Fibroblast of gingiva (primary cell): ENCODE measurements around the gene NPC1L1.
"Not testable (repeated sequence)": the region's sequence is repeated elsewhere in the genome, so short reads cannot be mapped to it uniquely, and the experiment has no call there.

Source experiments
- DNase-seq: peaks from one replicate; pipeline ENCODE4 v3.0.0-alpha.2; 2011; ENCODE audit warnings: low read depth

Gene NPC1L1

DNA sequence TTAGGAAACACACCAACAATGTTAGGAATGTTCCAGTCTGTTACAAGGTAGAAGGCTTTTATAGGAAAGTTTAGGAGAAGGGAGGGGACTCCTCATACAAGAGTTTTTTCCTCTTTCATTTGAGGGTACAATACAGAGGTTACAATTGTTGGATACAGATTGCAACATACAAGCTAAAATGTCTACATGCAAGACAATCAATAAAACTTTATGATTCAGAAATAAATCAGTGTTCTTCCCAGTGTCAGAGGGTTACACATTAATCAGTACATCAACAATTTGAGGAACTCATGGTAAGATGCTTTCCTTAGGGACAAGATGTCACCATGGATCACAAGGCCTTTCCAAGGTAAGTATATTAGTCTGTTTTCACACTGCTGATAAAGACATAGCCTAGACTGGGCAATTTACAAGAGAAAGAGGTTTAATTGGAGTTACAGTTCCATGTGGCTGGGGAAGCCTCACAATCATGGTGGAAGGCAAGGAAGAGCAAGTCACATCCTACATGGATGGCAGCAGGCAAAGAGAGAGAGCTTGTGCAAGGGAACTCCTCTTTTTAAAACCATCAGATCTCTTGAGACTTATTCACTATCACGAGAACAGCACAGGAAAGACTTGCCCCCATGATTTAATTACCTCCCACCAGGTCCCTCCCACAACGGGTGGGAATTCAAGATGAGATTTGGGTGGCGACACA lies 34.4 kb downstream of the NPC1L1 start:
- not testable (repeated sequence) for DNase-seq

DNA sequence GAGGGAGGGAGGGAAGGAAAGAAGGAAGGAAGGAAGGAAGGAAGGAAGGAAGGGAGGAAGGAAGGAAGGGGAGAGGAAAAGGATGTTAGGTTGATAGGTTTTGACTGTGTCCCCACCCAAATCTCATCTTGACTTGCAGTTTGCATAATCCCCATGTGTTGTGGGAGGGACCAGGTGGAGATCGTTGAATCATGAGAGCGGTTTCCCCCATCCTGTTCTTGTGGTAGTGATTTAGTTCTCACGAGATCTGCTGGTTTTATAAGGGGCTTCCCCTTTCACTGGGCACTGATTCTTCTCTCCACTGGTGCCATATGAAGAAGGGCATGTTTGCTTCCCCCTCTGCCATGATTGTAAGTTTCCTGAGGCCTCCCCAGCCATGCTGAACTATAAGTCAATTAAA lies 35.5 kb downstream of the NPC1L1 start:
- DNase-seq: no peak

DNA sequence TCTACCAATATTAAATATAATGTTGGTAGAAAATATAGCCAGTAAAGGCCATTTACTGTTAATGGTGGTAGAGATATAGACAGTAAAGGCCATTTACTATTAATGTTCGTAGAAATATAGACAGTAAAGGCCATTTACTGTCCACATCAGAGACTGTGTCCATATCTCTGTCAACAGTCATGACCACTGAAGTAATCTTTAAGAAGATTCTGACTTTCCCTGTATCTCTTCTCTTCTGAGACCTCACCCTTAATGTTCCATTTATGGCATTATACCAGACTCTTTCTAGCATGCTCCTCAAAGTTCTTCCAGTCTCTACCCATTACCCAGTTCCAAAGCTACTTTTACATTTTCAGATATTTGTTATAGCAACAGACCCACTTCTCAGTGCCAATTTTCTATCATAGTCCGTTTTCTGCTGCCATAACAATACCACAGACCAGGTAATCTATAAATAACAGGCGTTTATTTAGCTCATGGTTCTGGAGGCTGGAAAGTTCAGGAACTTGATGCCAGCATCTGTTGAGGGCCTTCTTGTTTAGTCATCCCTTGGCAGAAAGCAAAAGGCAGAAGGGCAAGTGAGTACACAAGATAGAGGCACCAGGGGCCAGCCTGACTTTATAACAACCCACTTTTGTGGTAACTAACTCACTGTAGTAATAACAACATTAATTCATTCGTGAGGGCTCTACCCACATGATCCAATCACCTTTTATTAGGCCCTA lies 42.7 kb downstream of the NPC1L1 start:
- no peak for DNase-seq

DNA sequence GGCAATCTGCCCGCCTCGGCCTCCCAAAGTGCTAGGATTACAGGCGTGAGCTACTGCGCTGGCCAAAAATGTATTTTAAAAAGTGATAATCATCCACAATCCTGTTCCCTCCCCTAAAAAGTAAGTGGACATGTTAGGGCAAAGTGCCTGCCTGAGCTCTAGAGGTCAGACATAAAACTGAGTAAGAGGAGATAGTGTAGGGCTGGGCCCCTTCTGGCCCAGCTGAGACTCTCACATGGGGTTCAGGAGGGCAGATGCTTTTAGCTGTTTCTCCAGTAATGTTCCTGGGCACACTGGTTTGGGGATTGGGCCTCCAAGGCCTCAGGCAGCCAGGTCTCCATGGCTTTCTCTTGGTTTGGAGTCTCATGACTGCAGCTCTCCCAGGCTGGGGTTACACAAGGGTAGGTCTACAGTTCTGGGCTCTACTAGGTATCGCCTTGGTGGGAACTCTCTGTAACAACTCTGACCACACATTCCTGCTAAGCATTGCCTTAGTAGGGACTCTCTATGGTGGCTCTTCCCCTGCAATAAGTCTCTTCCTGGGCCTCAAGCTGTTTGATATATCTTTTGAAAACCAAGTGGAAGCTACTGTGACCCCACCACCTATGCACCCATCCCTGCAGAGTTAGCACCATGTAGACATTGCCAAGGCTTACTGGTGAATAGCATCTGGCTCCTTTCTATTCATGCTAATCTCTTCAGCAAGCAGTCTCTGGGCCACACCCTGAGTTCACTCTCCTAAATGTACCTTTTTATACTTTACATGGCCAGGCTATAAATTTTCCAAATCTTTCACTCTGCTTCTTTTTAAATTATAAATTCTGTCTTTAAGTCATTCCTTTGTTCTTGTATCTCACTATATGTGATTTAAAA lies 43.7 kb downstream of the NPC1L1 start:
- no peak for DNase-seq

DNA sequence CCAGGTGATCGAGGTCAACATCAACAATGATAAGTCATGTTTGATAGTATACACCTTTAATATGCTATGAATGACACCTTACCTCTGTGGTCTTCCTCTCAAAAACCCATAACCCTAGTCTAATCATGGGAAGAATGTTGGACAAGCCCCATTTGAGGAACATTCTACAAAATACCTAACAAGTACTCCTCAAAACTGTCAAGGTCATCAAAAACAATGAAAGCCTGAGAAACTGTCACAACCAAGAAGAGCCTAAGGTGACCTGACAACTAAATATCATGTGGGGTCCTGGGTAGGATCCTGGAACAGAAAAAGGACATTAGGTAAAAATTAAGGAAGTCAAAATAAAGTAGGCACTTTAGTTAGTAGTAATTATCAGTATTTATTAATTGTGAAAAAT lies 44.7 kb downstream of the NPC1L1 start:
- DNase-seq: no peak

DNA sequence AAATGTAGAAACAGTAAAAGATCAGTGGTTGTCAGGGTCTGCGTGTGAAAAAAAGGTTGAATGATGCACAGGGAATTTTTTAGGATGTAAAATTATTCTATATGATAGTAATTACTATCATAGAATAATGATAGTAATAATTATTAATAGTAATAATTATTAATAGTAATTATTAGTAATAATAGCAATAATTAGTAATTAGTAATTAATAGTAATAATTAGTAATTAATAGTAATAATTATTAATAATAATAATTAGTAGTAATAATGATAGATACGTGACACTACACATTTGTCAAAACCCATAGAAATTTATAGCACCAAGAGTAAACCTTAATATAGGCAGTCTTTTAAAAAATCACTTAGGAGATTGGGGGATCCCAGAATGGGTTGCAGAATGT lies 46.2 kb downstream of the NPC1L1 start:
- no peak for DNase-seq

DNA sequence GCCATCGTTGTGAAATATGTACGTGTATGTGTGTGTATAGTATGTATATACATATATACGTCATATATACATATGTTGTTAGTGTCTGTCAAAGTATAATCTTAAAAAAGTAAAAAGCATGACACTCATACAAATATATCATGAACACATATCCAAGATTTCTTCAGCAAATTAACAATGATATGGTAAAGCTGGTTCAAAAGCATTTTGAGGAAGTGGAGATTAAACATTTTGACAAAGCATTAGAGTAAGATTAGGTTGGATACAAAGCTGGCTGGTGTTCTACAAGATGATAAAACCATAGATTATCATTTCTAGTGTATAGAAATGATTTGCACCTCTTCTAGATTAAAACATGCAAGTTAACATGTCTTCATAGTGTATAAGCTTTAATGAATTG lies 49.9 kb downstream of the NPC1L1 start:
- no peak for DNase-seq

DNA sequence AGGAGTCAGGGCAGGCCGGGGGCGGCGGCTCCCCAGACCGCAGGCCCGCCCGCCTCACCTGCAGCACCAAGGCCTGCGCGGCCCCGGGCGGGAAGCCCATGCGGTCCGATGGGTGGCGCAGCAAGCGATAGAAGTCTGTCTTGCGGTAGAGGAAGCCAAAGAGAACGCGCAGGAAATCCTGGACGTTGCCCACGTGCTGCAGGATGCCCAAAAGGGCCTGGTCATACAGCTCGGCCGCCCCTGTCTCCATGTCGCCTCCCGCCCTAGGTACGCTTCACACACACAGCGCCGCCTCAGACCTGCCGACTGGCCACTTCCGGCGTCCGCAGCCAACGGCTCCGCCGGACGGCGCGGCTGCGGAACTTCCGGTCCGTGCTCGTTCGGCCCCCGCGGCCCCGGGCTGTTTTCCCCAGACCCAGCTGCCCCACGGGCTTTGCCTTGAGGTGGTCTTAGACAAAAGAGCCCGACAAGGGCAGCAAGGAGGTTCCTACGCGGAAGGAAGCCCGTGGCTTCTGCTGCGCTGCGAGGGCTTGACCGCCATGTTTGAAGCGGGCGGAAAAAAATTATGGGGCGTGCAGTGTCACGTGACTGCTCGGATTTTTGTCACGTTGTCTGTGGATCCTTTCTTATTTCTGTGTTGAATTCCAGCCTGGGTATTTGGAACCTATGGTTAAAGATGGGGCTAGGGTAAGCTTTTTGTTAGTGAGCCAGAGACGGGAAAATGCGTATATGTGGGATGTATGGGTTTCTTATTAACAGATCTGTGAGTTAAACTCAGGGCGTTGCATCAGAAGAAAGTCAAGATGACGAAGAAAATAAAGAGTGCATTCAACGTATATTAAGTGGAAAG lies 50.6 kb downstream of the NPC1L1 start, which contains the start of gene NUDCD3:
TSS of gene NUDCD3 (minus strand) at position 308 of the 850 bp plus-strand sequence. CDS start at position 250, 58 bp downstream.
- DNase-seq: peak; percentile 73

DNA sequence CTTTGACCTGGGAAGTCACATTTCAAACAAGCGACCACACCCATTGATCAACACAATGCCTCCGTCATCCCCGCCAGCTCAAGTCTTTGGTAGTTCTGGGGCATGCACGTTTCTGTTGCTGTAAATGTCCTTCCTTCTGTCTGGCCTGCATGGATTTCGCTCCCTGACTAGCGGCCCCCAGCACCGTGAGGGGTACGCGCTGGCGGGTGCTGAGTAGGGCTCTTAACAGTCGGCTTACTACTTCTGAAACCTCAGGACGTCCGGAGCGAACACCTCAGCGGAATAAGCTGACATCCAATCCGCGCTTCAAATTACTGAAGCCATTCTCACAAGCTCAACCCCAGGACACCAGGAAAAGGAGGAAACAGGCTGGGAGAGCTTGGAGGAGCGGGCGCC lies 51.2 kb downstream of the NPC1L1 start:
- peak; percentile 6 for DNase-seq

DNA sequence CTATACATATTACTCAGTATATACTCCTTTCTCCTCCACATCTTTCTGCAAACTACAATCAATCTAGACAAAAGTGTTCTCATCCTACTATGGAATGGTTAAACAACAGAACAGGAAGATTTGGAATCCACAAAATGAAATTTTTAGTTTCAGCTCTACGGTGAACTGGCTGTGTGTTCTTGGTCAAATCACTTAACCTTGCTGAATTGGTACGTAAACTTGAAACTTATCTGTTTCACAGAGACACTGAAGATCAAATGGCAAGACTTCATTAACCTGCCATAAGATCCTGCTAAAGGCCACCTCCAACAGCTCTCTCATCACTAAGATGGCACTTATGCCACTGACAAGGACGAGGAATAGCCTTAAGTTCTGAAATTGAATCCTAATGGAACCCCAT lies 52.2 kb downstream of the NPC1L1 start:
- no peak for DNase-seq

DNA sequence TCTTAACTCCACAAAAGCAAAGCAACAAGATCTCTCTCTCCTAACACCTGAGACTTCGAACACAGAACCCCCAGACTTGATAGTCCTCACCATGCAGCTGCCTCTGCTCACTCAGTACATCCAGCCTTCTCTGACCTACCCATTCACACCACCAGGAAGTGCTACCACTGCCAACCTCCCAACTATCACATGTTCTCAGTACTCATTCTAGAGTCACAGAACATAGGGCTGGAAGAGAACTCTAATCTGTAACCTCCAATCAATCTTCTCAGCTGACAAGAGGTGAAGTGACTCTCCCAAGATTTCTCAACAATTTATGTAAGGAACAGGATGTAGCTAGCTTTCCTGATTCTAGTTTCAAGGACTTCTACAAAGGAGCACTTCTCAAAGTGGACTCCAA lies 54.4 kb downstream of the NPC1L1 start:
- peak; percentile 3 for DNase-seq

DNA sequence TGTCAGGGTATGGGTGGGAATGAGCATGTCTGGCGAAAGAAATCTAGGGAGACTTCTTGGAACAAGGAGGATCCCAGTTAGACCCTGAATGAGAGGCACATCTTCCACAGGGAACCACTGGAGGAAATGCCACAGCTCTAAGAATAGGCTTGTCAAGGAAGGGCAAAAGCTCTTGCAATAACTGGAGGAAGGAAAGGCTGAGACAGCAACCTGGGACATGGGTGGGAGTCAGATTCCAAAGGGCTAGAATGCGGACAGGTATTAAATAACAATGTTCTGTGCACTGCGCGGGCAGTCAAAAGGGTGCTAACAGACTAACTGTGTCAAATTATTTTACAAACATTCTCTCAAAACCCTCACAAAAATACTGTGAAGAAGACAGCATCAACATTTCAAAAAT lies 55.1 kb downstream of the NPC1L1 start:
- DNase-seq: no peak

DNA sequence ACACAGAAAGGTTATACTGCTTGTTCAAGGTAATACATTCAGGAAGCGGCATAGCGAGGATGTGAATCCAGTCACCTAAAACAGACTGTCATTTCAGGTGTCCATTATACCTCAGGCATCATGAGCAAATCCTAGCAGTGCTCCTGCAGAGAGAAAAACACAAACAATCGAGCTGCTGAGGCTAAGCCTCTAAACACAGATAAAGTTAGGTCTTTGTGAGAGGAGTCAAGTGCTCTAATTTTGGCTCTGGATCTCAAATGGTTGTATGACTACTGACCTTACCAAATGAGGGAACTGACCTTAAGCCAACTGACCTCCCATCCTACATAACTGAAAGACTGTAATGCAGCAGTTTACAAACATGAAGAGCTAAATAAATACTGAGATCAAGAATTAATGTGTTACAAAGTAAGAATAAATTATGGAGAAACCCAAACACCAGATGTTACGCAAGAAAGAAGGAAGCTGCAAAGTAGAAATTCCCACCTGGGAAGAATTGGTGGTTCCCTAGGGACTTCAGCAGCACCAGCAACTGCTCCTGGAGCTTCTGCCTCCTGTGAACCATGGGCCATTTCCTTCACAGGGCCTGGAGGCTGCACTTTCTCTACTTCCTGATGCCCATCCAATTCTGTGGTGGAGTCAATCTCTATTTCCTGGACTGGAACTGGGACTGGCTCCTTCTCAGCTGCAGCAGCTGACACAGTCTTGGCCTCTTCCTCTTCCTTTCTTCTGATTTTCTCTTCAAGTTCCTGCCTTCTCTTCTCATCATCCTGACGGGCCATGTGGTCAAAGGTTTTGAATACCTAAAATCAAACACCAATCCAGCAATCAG lies 56.4 kb downstream of the NPC1L1 start:
- no peak for DNase-seq

DNA sequence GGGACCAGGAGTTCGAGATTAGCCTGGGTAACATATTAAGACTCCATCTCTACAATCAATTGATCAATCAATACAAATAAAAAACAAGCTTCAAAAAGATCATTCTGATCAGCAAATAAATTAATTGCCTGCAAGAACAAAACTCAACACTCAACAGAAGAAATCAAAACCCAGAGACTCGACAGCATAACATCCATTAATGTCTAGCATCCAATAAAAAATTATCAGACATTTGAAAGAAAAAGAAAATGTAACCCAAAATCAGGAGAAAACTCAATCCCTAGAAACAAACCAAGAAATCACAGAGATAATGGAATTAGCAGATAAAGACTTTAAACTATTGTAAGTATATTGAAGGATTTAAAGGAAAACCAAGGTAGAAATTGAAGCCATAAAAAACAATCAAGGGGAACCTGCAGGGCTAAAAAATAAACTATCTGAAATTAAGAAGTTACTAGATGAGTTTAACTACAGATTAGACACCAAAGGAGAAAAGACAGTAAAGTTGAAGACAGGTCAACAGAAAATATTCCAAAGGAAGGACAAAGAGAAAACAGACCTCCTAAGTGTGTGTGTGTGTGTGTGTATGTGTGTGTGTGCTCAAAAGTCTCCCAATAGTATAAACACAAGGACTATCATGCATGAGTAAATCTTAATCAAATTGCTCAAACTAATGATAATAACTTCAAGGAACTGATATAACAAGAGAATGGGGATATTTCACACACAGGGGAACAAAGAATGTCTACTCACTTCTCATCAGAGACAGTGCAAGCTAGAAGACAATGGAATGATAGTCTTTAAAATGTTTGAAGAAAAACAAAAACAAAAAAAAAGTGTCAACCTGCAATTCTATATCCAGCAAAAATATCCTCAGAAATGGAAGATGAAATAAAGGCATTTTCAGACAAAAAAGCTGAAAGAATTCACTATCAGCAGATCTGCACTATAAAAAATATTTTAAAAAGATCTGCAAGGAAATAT lies 58.3 kb downstream of the NPC1L1 start:
- no peak for DNase-seq

DNA sequence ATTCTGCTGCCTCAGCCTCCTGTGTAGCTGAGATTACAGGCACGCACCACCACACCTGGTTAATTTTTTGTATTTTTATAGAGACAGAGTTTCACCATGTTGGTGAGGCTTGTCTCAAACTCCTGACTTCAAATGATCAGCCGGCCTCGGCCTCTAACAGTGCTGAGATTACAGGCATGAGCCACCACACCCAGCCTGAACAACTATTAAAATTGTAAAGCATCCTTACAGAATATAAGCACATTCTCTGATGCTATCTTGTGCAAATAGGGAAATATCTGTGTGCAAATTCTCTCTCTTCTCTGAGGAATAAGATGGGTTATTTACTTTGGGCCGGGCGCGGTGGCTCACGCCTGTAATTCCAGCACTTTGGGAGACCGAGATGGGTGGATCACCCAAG lies 63.2 kb downstream of the NPC1L1 start:
- DNase-seq: no peak

DNA sequence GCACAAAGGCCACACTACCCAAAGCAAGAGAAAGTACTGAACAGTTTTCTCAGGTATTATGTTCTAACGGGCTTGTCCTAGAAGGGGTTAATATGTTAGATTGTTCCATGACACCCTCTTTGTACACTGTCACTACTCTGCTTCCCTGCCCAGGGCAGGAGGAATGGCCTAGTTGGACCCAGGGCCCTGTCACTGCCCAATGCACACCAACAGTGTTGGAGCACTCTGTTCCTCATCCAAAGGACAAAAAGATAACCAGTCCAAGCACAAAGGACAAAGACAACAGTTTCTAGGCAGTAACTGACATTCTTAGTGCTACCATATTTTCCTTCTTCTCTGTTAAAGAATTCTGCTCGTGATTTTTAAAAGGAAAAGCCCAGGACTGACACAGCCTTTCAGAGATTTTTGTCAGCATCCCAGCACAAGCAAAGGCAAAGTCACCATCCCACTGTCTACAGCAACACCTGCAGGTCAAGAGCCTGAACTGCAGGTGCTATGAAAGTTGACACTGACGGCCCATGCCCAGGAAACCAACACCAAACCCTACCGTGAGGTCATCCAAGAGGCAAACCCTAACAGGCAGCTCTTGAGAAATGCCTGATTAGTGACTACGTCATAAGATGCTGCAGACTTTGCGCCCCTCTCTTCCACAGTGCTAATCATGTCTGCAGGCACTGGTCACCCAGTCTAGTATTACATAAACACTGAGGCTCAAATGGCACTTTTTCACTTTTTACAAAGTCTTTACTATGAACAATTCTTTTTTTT lies 63.9 kb downstream of the NPC1L1 start:
- DNase-seq: peak; percentile 79

DNA sequence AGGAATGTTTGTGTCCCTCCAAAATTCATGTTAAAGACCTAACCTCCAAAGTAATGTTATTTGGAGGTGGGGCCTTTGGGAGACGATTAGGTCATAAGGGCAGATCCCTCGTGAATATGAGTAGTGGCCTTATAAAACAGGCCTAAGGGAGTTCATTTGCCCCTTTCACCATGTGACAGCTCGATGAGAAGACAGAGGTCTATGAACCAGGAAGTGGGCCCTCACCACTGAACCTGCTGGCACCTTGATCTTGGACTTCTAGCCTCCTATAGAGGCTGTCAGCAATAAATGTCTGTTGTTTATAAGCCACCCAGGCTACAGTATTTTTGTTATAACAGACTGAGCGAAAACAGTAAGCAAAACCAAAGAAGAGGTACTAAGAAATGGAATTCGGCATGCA lies 64.8 kb downstream of the NPC1L1 start:
- no peak for DNase-seq

DNA sequence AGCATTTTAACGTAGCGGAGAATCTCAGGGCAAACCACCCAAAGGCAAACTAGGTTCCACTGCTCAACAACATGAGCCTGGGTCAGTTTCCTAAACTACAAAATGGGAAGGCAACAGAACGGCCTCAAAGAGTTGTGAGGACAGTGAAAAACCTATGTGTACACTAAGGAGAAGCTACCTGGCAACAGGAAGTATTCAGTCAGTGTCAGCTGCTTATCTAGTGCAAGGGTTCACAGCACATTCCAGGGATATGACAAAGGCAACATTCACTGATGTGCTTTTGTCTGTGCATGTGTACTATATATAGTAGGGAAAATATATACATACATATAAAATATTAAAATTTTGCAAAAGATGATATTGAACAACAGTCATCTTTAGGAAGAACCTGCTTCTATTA lies 67.8 kb downstream of the NPC1L1 start:
- DNase-seq: no peak

DNA sequence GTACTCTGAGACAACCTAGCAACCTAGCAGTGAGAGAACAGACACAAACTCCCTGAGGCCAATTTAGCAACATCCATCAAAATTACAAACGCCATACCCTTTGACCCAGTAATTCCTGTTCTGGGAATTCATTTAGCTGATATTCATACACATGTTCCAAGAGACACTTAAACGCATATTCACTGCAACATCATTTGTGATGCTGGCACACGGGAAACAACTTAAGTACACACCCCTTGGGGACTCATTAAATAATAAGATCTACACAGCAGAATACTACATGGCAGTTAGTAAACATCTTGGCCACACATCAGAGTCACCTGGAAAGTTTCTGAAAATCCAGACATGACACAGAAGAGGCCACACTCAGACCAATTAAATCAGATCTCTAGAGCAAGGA lies 68.3 kb downstream of the NPC1L1 start:
- DNase-seq: no peak
